Fibroblast of lung (primary cell): ENCODE measurements around the gene CBX8.

Source experiments
- CTCF ChIP-seq, 2 donors: IDR thresholded peaks in 1 of 2; conservative IDR thresholded peaks in 1 of 2; 1 replicate in 1 of 2; 2 replicates in 1 of 2; pipeline ENCODE4 v1.5.1; 2011 to 2012; ENCODE audit warnings: low read length in 2 of 2, control low read depth in 1 of 2, inconsistent platforms in 1 of 2, low read depth in 1 of 2, mild to moderate bottlenecking in 1 of 2
- EZH2 ChIP-seq: IDR thresholded peaks from 2 replicates; pipeline ENCODE4 v1.5.1; 2012; ENCODE audit warnings: low read length, control low read depth, mild to moderate bottlenecking; ENCODE audit errors: missing control alignments

- no peak for TF ChIP-seq EZH2
- TF ChIP-seq CTCF (conservative IDR thresholded peaks at IDR 0.05 in 1 of 2, IDR thresholded peaks at IDR 0.05 in 1 of 2; ENCODE audit: low read depth in 1 of 2, low read length in 2 of 2) = no peak
These were observed 13.5 kb upstream of the CBX8 start for GRCh38 chr17:79810130-79811010.
